CD14-positive monocyte (primary cell): ENCODE measurements around the gene CPNE2. TPM values are rescaled to one million over a fixed set of nuclear protein-coding genes. Genes with fewer than 3 reads are reported as not detected.

Experiments used
- DNase-seq, 3 donors: peaks; one replicate each; pipeline ENCODE4 v3.0.0-alpha.2; 2011 to 2022
- H2AFZ ChIP-seq: 2 replicates; pipeline ENCODE4 v1.6.0; 2012; ENCODE audit warnings: mild to moderate bottlenecking, low read depth, low read length, inconsistent platforms; ENCODE audit not compliant: insufficient read depth, poor library complexity, severe bottlenecking
- H3K27ac ChIP-seq, 2 donors: 1 replicate in 1 of 2; 2 replicates in 1 of 2; pipeline ENCODE4 v1.5.1; 2012 to 2013; ENCODE audit warnings: low read length in 2 of 2, control low read depth in 1 of 2, inconsistent platforms in 1 of 2, low read depth in 1 of 2, mild to moderate bottlenecking in 1 of 2
- H3K27me3 ChIP-seq, 2 donors: one replicate each; pipeline versions ENCODE4 v1.6.0 to v1.6.1; 2011 to 2013; ENCODE audit warnings: low read length in 2 of 2; ENCODE audit not compliant: control insufficient read depth in 2 of 2, insufficient read depth in 2 of 2
- H3K36me3 ChIP-seq, 2 donors: replicated peaks in 1 of 2; 1 replicate in 1 of 2; 2 replicates in 1 of 2; pipeline versions ENCODE4 v1.5.1 to v1.6.1; 2012 to 2013; ENCODE audit warnings: low read length in 2 of 2, control low read depth in 1 of 2, inconsistent platforms in 1 of 2, mild to moderate bottlenecking in 1 of 2; ENCODE audit not compliant: insufficient read depth in 2 of 2, control insufficient read depth in 1 of 2
- H3K4me1 ChIP-seq, 2 donors: 1 replicate in 1 of 2; 2 replicates in 1 of 2; pipeline versions ENCODE4 v1.5.1 to v1.6.1; 2012 to 2013; ENCODE audit warnings: low read length in 2 of 2, control low read depth in 1 of 2, inconsistent platforms in 1 of 2, mild to moderate bottlenecking in 1 of 2, moderate library complexity in 1 of 2; ENCODE audit not compliant: insufficient read depth in 2 of 2, control insufficient read depth in 1 of 2
- H3K4me2 ChIP-seq: replicated peaks from 2 replicates; pipeline ENCODE3; 2012; ENCODE audit warnings: low read length, moderate library complexity, mild to moderate bottlenecking; ENCODE audit not compliant: poor library complexity, severe bottlenecking; ENCODE audit errors: extremely low read depth
- H3K4me3 ChIP-seq, 3 experiments: fragments of 200-600 bp in 1 of 3; sonication (generic) in 1 of 3; replicated peaks in 1 of 3; 1 replicate in 2 of 3; 2 replicates in 1 of 3; pipeline ENCODE4 v1.5.1; 2011 to 2013; ENCODE audit warnings: low read length in 3 of 3, mild to moderate bottlenecking in 3 of 3, control low read depth in 2 of 3, low read depth in 2 of 3, inconsistent platforms in 1 of 3, moderate library complexity in 1 of 3
- H3K79me2 ChIP-seq: 2 replicates; pipeline ENCODE4 v1.6.0; 2012; ENCODE audit warnings: mild to moderate bottlenecking, control low read depth, inconsistent platforms, low read length, moderate library complexity; ENCODE audit not compliant: insufficient read depth
- H3K9ac ChIP-seq: 2 replicates; pipeline ENCODE4 v1.6.0; 2017; ENCODE audit warnings: low read length, mild to moderate bottlenecking; ENCODE audit not compliant: insufficient read depth, poor library complexity, severe bottlenecking
- H3K9me3 ChIP-seq, 2 donors: replicated peaks in 1 of 2; 1 replicate in 1 of 2; 2 replicates in 1 of 2; pipeline versions ENCODE4 v1.5.1 to v1.6.1; 2012 to 2013; ENCODE audit warnings: low read length in 2 of 2, control low read depth in 1 of 2; ENCODE audit not compliant: control insufficient read depth in 1 of 2, insufficient read depth in 1 of 2
- H4K20me1 ChIP-seq: 2 replicates; pipeline ENCODE4 v1.6.0; 2012; ENCODE audit warnings: mild to moderate bottlenecking, low read length, control low read depth, moderate library complexity; ENCODE audit not compliant: insufficient read depth
- H3K27ac Mint-ChIP-seq, 7 donors: one replicate each; pipeline ENCODE4 v1.8.0; 2020; ENCODE audit warnings: mild to moderate bottlenecking in 7 of 7, mixed read lengths in 7 of 7, moderate library complexity in 6 of 7, inconsistent platforms in 2 of 7
- H3K27me3 Mint-ChIP-seq, 3 donors: one replicate each; pipeline ENCODE4 v1.8.0; 2021 to 2022; ENCODE audit warnings: low read depth in 3 of 3, mild to moderate bottlenecking in 3 of 3, mixed read lengths in 3 of 3, moderate library complexity in 3 of 3, inconsistent platforms in 1 of 3
- H3K36me3 Mint-ChIP-seq, 2 donors: one replicate each; pipeline ENCODE4 v1.8.0; 2020; ENCODE audit warnings: mixed read lengths in 2 of 2, inconsistent platforms in 1 of 2, mild to moderate bottlenecking in 1 of 2
- H3K4me1 Mint-ChIP-seq: one replicate; pipeline ENCODE4 v1.8.0; 2020; ENCODE audit warnings: mild to moderate bottlenecking, mixed read lengths
- H3K4me3 Mint-ChIP-seq, 2 donors: one replicate each; pipeline ENCODE4 v1.8.0; 2020; ENCODE audit warnings: mild to moderate bottlenecking in 2 of 2, mixed read lengths in 2 of 2, moderate library complexity in 1 of 2
- H3K9me3 Mint-ChIP-seq, 7 donors: one replicate each; pipeline ENCODE4 v1.8.0; 2020 to 2022; ENCODE audit warnings: mixed read lengths in 7 of 7, mild to moderate bottlenecking in 6 of 7, moderate library complexity in 6 of 7, inconsistent platforms in 2 of 7
- CTCF ChIP-seq: fragments of 200-600 bp; IDR thresholded peaks from one replicate; pipeline ENCODE4 v1.8.0; 2022; ENCODE audit warnings: antibody characterized with exemption, mild to moderate bottlenecking
- WGBS: methylation state at CpG from one replicate; pipeline ENCODE4 v1.1.5; 2013; ENCODE audit warnings: missing lambda C conversion rate; ENCODE audit not compliant: insufficient coverage; 5-methylcytosine and 5-hydroxymethylcytosine counted together
- intact Hi-C, 2 donors: fragments of 100-400 bp; cut with micrococcal nuclease; formaldehyde crosslinking; loops; one replicate each; pipeline versions ENCODE4 v1.15.0 to v1.15.1; 2023
- polyA plus RNA-seq, 3 donors: library from polyadenylated mRNA; depleted of rRNA in 1 of 3; unstranded in 2 of 3; stranded (reverse) in 1 of 3; fragments of 300-500 nt in 2 of 3; fragments of >200 nt in 1 of 3; fragmentation: Illumina TruSeq in 2 of 3; gene quantifications; 1 replicate in 2 of 3; 2 replicates in 1 of 3; pipeline ENCODE4 v1.2.3, GENCODE V29; 2012 to 2021

CPNE2 gene
- polyA plus RNA-seq, 3 donors, result 18.3 to 68.8 (median 23.9) TPM

- Histone ChIP-seq H3K27me3 (no peaks in the 10 kb centered on the region), H3K4me2 (no peak overlapping the region), H3K4me3 (no peak overlapping the region), H3K4me1 (no peaks in the 10 kb centered on the region), H3K9ac (no peak overlapping the region), H3K27ac (no peak overlapping the region), H3K36me3 (peaks cover 16 to 65% of the 10 kb centered on the region in 2 donors), H3K79me2 (peaks cover 68% of the 10 kb centered on the region), H3K9me3 (no peaks in the 10 kb centered on the region), H2AFZ (no peak overlapping the region), H4K20me1 (peaks cover 38% of the 10 kb centered on the region)
- peaks cover 0 to 1% (median 0%) of the 10 kb centered on the region in 3 donors for H3K27me3 Mint-ChIP-seq
- no peak overlapping the region for H3K4me3 Mint-ChIP-seq
- peaks cover 22 to 42% of the 10 kb centered on the region in 2 donors for H3K36me3 Mint-ChIP-seq
- intact Hi-C loops, result no loop called here
- TF ChIP-seq CTCF, result no peak
- H3K4me1 Mint-ChIP-seq, result peaks cover 2% of the 10 kb centered on the region
- no peak for DNase-seq
- WGBS, result no CpG with 5 or more reads among the region's 3 CpGs
- H3K27ac Mint-ChIP-seq, result peak overlapping the region in 1 of 7 donors; percentile 2
- no peaks in the 10 kb centered on the region for H3K9me3 Mint-ChIP-seq
These were observed 85.8 kb downstream of the CPNE2 start for GRCh38 chr16:57178196-57178595.

- intact Hi-C loops, result no loop called here
- 100% methylated on average over 1 of the region's 4 CpGs for WGBS
- no peak overlapping the region for H3K27ac ChIP-seq
- no peak overlapping the region for H2AFZ ChIP-seq
- no peaks in the 10 kb centered on the region for H3K27me3 ChIP-seq
- H3K36me3 Mint-ChIP-seq, result peaks cover 16 to 36% of the 10 kb centered on the region in 2 donors
- H3K9me3 Mint-ChIP-seq, result no peaks in the 10 kb centered on the region
- no peaks in the 10 kb centered on the region for H3K9me3 ChIP-seq
- no peak for TF ChIP-seq CTCF
- H3K36me3 ChIP-seq, result peaks cover 10 to 59% of the 10 kb centered on the region in 2 donors
- H3K4me3 Mint-ChIP-seq, result no peak overlapping the region
- no peak overlapping the region for H3K27ac Mint-ChIP-seq
- H3K27me3 Mint-ChIP-seq, result no peaks in the 10 kb centered on the region
- H3K4me2 ChIP-seq, result no peak overlapping the region
- H3K4me1 Mint-ChIP-seq, result peaks cover 4% of the 10 kb centered on the region
- H3K4me3 ChIP-seq, result no peak overlapping the region
- no peak overlapping the region for H3K9ac ChIP-seq
- DNase-seq, result no peak
- peaks cover 38% of the 10 kb centered on the region for H4K20me1 ChIP-seq
- peaks cover 74% of the 10 kb centered on the region for H3K79me2 ChIP-seq
- no peaks in the 10 kb centered on the region for H3K4me1 ChIP-seq
These were observed 86.4 kb downstream of the CPNE2 start for GRCh38 chr16:57178793-57179212.
